NOMO-1 treated with DMSO at 0.1 percent for 48 hours (cell line): ENCODE measurements around the gene GRAP2.
"Not testable (repeated sequence)": the region's sequence is repeated elsewhere in the genome, so short reads cannot be mapped to it uniquely, and the experiment has no call there.

Experiments
- DNase-seq: peaks from one replicate; lab custom pipeline; 2025; ENCODE audit not compliant: unreplicated experiment; lab: John Stamatoyannopoulos, UW

The GRAP2 gene

DNA sequence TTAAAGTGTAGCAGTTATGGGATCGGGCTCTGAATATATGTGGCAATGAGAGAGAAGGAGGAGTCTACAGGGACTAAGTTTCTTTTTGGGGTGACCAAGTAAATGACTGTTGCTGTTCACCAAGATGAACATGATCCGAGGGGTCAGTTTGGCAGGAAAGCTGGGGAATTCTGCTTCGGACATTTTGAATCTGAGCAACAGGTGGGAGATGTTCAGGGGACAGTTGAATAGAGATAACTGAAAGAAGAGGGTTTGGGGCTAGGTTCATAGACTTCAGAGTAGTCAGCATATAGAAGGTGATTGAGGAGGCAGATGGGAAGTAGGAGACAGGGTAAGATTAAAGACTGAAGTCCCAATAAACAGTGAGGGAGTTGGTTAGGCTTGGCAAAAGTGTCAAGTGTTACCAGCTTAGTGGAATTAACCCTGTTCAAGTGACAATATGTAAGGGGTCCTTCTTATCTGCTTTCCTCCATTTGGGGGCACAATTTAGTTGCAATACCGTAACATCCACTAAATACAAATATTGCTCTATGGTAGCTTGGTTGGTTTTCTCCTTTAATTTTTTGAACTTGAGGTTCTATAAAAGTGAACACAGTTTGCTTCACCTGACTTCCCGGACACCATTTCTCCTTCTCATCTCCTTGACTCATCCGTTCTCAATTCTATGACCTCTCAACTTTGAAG is 4.4 kb upstream of the GRAP2 start:
- DNase-seq: no peak

DNA sequence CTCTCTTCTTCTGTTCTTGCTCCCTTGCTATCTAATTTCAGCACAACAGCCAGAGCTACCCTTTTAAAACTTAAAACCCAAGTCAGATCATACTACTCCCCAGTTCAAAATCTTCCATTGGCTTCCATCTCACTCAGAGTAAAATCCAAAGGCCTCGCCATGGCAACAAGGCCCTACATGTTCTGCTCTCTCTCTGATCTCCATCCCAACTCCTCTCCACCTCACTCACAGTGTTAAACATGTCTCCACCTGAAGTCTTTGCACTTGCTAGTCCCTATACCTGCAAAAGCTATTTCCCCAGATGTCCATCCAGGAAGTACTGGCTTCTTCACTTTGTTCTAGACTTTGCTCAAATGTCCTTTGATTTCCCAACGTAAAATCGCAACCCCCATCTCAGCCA is 3.0 kb upstream of the GRAP2 start:
- DNase-seq: no peak

DNA sequence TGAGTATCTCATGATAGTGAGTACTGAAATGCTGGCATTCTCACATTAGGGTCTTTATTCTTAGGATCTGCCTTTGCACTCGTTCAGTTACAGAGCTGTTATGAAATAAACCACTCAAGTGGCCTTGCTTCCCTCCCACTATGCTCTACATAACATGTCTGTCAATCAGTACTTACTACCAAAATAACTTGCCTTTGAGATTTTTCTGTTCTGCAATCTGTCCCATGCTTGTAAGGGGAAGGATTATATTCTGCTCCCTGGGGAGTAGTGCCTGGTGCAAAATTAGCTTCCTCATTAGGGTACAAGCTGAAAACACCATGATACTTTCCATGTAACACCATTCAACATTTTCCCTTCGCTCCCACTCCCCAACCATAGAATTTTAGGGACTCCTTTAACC is 1.9 kb upstream of the GRAP2 start:
- DNase-seq: peak; percentile 96

DNA sequence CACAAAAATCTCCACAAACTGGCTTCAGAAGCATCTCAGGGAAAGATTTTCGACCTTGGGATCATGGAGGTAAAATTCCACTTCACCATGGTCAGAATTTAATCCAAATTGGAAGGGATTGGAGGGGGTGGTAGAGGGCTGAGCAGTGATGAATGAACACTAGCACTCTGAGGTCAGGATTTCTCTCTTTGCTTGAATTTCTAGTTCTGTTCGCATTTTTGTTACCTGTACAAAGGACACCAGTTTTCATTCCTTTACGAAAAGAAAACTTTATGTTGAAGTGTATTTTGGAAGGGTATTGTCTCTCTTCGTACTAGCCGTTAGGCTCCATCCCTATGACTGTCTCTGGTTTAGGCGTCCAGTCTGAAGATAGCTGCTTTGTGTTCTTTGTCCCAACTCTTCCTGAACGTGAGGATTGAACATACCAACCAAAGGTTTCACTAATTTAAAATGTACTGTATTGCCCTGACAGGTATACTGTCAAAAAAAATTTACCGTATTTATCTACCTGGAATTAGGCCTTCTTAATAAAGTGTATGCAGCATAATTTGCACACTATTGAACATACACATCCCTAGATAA is 772 bp downstream of the GRAP2 start:
- DNase-seq: no peak

DNA sequence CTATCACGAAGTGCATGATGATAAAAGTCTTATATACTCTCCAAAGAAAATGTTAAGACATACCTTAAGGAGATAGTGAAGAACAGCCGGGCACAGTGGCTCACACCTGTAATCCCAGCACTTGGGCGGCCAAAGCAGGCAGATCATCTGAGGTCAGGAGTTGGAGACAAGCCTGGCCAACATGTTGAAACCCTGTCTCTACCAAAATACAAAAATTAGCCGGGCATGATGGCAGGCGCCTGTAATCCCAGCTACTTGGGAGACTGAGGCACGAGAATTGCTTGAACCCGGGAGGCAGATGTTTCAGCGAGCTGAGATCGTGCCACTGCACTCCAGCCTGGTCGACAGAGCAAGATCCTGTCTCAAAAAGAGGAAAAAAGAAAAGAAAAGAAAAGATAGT is 3.1 kb downstream of the GRAP2 start:
- not testable (repeated sequence) for DNase-seq

DNA sequence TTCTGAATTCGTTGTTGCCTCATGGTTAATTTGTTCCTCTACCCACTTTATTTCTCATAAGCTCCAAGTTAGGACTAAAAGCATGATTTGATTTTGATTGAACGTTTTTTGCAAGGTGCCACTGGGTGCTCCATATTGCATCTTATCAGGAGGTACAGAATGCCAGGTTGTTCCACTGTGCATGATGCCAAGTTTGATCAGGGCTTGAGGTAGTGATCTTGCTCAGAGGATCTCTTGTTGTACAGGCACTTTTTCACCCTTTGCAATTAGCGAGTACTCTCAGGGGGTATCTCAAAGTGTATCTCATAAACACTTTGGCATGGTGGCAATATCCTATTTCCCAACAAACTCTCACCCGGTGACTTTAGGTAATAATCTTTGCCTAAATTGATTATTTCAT is 4.0 kb downstream of the GRAP2 start:
- no peak for DNase-seq

DNA sequence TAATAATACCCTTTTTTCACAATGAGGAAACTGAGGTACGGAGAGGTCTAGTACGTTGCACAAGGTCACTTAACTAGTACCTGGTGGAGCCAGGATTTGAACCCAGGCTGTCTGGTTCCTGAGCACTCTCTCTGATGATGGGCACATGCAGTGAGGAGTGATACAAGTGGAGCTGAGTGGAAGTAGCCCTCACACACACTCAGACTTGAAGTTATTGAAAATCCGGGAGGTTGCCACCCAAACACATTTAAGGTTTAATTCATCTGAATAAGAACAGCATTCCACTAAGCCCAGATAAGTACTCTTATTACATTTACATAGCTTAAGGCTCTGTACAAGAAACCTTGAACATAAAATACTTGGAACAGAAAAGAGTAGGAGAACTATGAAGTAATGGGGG is 4.8 kb downstream of the GRAP2 start:
- no peak for DNase-seq

DNA sequence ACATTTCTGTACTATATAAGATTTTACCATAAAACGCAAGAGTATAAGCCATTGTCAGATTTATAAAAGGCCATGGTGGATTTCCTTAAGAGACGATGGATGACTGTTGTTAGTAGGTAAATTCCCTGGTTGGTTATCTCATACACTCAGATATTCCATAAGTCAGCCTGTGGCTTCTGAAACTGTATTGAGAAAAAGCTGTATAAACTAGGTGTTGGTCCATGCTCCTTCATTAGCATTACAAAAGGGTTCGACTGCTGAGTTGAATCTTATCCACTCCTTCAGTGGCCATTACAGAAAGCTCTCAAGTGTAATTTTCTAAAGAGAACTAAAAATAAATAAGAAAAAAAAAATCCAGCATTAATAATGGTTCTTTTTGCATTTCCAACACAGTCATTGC is 5.3 kb downstream of the GRAP2 start:
- no peak for DNase-seq

DNA sequence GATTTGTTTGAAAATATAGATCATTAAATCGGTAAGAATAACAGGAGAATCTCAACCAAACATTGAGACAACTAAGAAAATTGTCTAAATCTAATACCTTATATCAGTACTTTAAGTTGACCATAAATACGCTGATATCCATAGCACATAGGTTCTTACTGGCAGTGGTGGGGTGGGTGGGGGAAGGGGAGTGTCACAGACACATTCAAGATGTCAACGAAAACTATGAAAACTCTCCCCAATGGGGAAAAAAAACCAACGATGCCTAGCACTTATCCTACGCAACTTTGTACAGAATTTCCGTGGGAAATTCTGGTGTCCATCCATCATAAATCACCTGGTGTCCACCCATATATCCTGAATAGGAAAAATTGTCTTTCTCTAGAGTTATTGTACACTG is 6.2 kb downstream of the GRAP2 start:
- no peak for DNase-seq

DNA sequence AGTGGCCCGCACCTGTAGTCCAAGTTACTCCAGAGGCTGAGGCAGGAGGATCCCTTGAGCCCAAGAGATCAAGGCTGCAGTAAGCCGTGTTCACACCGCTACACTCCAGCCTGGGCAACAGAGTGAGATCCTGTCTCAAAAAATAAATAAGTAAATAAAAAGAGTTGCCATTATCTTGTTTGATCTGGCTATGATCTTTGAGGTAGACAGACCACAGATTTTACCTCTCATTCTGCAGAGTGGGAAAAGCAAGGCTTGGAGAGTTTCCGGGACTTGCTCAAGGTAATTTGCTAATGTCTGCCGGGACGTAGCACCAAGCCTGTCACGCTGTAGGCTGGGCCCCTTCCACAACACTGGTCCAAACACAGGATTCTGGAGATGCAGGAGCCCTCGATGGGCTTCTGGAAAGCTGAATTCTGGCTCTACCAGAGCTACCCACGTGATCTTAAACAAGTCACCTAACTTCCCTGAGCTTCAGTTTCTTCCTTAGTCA is 6.8 kb downstream of the GRAP2 start:
- no peak for DNase-seq

DNA sequence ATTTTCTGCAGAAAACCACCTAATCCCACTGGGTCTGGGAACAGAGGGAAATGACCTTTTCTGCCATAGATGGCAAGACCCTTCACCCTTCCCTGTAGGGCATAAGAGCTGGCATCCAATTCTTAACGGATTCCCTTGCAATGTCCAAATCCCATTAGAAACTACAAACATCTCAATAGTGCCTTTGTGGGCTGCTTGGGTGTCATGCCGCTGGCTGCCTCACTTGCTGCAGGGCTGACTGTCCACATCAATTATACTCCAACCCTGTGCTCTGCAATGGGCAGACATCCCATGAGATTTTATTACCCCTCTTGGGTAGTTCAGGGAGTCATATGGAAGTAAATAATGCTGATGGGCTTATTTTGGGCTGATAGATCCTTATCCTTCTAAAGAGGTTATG is 7.3 kb downstream of the GRAP2 start:
- no peak for DNase-seq

DNA sequence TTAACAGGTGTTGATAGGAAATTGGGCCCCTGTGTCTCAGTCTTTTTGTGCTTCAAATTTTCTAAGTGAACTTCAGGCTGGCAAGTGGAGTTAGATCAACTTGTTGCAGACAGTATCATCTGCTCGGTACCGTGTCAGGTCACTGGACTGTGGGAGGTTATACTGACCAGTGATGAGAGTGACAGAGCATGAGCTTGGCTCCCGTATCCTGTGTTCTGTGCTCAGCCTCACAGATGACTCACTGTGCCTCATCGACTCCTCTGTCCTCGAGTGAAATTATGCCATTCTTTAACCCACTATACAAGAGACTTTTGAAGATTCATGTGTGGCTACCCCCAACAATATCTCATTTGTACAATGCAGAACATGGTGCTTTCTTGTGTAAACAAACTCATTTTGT is 7.9 kb downstream of the GRAP2 start:
- DNase-seq: no peak

DNA sequence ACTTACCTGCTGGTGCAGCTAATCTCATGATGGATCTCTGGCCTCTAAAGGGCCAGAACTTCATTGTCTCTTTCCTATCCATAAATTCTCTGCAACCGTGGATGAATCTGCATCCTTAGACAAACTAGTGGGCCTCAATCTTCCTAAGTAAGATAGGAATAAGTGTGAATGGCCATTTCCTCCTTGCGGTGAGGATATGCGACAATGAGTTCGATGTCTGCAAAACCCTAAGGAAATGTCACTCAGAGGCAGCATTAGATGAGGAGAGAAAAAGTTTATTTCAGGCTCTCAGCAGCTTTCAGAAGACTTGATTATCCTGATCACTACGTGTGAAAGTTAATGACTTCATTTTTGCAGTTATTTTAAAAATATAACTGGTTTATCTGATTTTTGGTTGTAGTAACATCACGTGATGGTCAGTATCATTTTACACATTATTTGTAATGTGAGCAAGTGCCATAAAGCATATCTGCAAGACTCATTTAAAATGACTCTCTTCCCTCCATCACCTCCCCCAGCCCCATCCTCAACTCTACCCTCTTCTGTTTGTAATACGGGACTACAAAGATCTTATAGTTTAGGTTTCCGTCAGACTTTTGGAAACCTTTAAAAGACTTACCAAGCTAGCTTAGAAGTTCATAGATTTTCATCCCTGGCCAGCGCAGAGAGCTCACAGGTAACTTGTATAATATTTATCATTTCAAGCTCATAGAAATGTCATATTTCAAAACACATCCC is 10.2 kb downstream of the GRAP2 start:
- no peak for DNase-seq

DNA sequence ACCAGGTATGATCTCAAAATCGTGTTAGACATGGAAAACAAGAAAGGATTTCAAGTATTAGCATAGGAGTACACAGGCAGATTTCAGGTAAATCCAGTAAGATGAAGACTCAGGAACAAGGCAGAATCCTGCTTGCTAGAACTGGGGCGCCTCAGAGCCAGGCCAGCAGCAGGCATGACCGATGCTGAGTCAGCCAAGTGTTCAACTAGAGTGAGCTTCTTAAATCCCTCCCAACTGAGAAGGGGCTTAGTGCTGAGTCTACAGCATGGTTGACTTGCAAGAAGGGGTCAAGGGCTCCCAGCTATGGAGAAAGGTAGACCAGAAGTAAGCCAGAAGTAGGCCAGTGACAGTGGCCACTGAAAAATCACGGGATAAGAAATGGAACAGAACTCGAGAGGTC is 12.4 kb downstream of the GRAP2 start:
- no peak for DNase-seq

DNA sequence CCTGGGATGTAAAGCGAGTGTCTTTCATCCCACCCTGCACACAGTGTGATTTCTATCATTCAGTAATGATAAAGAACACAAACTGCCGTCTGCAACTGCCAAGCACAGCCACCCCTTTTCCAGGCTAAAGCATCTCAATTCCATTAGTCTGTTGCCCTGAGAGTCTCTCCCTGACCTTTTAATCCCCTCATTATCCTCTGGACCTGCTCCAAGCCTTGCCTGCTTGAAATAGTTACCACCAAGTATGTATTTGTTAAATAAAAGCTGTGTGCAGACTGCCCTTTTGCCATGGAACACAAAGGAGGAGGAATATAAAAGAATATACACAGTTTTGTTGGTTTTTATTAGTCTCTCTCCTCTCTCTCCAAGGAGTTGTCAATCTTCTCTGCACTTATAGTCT is 13.0 kb downstream of the GRAP2 start:
- DNase-seq: no peak

DNA sequence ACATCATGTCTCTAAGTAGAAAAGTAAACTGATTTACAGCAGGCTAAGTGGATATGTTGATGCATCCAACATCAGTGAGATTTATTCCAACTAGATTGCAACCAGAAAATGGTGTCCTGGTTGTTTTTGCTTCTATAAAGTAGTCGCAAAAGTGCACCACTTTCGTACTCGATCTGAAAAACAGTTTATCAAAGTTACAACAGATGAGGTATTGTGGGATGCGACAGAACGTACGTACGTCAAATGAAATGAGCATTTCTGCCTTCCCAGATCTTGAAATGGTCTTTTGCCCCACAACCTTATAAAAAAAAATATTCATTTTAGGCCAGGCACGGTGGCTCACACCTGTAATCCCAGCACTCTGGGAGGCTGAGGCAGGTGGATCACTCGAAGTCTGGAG is 13.7 kb downstream of the GRAP2 start:
- DNase-seq: no peak

DNA sequence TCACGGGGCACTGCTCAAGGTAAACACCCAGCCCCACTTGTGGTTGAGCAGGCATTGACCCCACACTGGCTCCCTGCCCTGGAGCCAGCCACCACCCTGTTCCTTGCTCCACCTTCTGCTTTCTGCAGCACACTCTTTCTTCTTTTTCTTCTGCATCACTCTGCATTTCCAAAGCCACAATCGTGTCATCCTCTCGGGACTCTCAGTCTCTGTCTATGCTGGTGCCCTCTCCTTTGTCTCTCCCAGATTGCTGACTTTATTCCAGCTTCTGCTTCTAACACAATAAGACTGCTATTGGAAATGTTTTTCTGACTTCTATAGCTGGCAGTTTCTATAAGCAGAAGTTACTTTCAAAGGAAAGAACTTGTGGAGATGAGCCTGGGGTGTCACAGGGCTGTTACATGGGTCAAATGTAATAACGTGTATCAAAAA is 14.4 kb downstream of the GRAP2 start:
- DNase-seq: no peak

DNA sequence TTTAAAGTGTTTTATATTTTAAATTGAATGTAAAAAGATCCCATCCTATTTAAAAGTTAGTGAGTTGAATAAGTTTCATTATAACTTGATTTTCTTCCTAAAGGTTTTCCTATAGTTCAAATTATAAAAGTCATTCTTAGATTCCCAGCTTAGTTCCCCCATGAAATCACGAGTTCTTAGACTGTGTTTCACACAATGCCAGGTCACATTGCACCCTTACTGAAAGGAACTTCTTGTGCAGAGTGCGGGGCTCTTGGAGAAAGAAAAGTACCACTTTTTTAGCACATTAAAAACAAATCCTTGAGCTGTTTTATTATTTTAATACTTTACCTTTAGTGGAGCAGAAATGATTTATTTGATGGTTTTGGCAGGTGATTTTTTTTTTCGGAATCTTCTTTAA is 15.6 kb downstream of the GRAP2 start:
- DNase-seq: no peak

DNA sequence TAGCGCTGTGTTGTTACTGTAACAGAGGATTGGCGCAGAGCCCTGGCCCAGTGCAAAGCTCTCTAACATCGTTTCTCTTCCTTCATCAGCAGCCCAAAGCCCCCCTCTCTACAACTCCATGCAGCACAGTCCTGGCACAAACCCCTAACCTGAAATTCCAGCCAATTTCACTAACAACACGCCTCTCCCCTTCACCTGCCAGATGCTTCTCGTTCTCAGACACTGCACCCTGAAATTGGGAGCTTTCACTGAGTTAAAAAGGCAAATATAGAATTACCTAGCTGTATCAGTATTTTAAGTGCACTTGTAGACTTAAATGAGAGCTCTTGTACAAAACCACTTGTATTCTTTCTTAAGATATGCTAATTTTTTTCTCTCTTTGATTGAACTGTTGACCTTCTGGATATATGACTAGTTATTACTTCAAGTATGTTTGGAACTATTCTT is 16.3 kb downstream of the GRAP2 start:
- no peak for DNase-seq

DNA sequence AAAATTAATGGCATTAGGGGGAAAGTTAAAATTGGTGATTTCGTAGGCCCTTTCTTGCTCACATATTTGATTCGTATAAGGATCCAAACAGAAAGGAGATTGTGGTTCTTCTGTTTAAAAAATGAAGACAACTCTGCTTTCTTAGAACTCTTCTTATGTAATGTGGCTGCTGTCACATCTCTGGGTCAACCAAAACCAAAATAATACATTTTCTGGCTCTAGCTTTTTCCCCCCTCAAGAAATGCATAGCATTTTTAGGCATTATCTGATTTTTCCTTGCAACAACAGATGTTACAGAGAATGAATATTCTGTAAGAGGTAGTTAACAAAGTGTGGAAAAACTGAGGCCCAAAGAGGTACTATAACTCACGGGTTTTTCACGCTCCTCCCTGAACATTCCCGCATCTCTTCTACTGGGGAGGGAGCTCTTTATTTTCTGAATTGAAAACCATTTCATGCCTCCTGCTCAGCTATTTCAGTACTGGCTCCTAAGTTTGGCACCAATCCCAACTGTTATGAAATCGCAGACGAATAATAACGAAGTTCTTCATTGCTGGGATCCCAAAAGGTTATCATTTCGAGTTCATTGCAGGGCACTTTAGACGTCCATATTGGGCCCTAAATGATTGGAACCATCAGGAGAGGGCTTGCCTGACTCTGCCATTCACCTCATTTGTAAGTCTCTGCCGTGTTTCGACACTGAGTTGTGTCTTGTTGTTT is 17.1 kb downstream of the GRAP2 start:
- no peak for DNase-seq

DNA sequence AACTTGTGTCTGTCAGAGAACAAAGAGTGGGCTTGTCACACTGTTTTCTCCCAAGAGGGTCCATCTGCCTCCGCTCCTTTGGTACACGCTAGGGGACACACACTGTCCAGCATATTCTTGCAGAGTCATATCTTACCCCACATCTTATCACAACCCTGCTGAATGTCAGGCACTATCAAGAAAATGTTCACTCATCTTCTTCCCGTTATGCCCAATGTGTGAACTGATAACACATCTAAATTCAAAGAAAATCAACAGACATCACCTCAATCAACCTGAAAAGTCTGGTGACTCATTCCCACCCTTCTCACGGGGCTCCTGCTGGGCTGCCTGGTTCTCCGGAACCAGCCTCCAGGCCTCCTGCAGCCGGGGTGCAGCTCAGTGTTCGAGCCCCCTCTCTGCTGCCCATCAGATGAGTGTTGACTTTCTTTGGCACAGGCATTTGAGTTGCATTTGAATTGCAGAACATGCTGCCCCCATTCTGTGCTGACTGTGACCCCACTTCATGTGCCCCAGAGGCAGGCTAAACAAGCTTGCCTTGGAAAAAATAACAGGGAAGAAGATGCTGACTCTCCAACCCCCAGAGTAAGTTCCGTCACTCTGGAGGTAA is 19.4 kb downstream of the GRAP2 start:
- DNase-seq: no peak
